ENCODE measurements around the gene RBM17.

- TF ChIP-seq POLR2A (IDR thresholded peaks at IDR 0.05; ENCODE audit: low read depth, low read length) = no peak
- no peak for TF ChIP-seq POLR2AphosphoS5 (IDR thresholded peaks at IDR 0.05; ENCODE audit: low read depth, low read length)
- TF ChIP-seq TAF1 (IDR thresholded peaks at IDR 0.05; ENCODE audit: borderline replicate concordance, low read depth, low read length) = no peak
These were observed 58.1 kb downstream of the RBM17 start for GRCh38 chr10:6146921-6147320.

All from GM12892 (cell line).